Retina (tissue), 1 donor: Measurements from ENCODE around the gene DCBLD2.

ENCODE experiments used
- DNase-seq: peaks from one replicate; pipeline ENCODE4 v3.0.0-alpha.2; 2016

The DCBLD2 gene

DNA sequence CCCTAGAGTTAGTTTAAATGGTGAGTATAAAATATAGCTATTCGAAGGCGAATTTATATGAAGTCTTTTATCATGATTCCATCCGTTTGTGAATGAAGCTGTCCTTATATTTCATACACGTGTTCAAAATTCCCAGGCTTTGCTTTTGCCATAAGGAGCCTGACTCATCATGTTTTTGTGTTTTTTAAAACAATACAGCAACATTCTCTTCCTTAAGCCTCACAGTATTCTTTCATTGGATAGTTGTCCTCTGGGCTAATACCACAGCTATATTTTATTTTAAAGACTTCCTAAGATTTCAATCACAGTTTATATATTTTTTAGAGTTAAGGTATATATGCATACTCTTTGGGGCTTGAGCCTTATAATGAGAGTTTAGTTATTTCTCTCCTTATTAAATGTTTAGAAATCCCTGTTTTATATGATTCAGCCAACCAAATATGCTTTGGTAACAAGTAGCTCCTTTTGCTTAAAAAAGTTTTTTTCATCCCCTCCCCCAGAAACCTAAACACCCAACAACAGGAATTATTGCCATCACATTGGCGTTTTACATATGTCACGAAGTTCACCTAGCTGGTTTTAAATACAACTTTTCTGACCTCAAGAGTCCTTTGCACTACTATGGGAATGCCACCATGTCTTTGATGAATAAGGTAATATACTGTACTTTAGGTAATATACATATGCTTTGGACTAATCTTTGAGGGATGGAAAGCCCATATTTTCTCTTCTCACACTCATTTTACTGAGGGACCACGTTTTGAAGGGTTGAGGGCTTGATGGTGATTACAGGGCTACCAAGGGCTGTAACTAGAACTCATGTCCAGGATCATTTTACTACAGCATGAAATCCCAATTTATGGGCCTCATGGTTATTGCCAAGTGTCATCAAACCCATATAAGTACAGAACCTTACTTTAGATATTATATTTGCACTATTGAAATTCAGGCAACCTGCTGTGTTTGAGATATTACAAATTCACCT lies 109.9 kb downstream of the DCBLD2 start:
- DNase-seq = no peak

DNA sequence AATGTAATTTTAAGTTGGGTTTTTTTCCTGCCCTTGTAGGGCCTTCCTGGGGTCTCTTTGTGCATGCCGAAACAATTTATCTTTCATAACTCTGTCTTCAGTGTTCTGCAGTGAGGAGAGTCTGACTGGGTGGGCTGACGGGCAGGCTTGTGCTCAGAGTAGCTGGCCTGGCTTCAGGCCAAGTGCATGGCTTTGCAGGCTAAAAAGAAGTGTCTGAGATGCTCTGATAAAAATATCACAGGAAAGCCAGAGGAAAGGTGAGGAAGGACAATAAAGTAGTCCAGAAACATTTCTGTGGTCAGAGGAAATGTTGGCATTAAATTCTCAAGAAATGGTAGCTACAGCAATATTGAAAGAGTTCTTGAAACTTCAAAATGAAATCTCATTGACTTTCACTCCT lies 112.8 kb downstream of the DCBLD2 start:
- DNase-seq = no peak

DNA sequence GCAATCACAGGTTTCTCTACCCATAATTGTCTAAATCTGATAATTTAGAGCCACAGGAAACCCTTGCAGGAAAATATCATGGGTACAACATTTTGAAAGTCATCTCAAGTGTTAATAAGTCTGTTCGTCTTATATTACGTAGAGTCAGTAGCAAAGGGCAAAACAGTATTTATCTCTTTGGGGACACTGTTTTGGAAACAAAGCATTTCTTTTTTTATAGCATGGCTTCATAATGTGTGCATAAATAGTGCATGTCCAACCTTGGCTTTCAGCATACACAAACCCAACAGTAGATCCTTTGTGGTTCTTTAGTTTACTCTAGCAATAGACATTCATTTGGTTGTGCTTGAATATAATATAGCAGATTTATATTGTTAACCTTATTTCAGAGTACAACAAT lies 114.3 kb downstream of the DCBLD2 start:
- DNase-seq = no peak

DNA sequence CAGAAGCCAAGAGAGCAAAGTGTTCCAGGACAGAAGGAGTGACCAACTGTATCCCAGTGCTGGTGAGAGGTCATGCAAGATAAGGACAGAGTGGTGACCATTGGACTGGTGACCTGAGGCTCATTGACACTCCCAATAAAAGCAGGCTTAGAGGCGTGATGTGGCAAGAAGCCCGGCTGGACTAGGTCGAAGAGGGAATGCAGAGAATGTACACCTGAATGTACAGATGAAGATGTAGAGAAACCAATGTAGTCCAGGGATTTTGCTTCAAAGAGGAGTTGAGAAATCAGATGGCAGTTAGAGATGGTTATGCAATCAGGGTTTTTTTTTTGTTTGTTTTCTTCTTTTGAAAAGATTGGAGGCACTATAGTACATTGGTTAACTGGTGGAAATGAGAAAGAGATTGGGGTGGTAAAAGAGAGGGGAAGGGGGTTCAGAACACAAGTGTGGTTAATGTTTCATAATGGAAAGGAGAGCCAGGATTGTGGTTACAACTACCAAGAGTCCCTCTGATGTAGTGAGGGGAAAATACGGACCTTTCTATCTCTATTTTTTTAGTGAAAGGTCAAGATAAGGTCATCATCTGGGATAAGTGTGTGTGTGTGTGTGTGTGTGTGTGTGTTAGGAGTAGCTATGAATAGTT lies 115.0 kb downstream of the DCBLD2 start:
- DNase-seq = no peak

DNA sequence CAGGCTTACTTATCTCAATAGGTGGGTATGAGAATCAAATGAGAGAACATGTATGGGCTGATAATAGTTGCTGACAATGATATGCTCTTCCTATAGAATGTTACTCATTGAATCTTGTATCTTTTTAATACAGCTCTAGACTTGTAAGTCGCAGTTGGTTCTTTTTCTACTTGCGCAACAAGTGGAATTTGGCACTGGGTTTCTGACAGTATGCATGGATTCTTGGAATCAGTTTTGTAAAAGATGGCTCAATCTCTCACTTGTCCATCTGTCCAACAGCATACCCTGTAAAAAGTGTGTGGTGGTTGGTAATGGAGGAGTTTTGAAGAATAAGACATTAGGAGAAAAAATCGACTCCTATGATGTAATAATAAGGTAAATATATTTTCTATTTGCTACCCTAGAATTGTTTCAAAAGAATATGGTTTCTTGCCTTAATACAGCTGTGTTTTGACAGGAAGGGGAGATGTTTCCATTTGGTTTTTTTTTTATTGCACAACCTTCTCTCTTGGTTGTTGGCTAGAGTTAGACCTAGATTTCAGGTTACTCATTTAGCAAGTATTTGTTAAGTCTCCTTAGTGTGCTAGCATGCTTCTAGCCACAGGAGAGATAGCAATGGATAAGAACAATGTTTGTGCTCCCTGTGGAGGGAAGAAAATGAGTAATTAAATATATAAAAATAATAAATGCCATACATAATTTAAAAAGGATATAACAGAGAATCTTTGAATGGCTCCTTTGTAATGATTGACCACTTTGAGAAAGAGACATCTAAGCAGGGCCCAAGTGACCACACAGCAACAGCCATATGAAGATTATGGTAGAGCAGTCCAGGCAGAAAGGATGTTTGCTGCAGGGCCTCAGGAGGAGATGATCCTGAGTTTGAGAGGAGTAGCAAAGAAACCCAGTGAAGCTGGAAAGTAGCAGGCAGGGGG lies 116.6 kb downstream of the DCBLD2 start:
- DNase-seq = no peak

DNA sequence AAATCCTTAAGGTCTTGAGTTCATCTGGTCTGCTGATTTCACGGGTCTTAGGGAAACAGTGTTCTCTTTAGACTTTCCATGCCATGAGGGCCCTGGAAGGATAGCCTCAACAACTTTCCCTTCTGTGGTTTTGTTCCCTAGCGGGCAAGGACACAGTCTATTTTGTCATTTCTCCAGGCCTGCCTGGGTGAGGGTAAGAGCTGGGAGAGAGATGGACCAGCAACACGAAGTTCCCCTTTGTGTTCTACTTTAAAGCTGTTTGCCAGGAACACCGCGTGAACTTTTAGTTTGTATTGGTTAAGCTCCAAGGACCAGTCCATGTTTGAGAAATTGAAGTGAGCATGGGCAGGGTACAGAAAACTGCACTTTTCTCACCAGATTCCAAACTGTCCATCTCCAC lies 117.5 kb downstream of the DCBLD2 start:
- no peak for DNase-seq

DNA sequence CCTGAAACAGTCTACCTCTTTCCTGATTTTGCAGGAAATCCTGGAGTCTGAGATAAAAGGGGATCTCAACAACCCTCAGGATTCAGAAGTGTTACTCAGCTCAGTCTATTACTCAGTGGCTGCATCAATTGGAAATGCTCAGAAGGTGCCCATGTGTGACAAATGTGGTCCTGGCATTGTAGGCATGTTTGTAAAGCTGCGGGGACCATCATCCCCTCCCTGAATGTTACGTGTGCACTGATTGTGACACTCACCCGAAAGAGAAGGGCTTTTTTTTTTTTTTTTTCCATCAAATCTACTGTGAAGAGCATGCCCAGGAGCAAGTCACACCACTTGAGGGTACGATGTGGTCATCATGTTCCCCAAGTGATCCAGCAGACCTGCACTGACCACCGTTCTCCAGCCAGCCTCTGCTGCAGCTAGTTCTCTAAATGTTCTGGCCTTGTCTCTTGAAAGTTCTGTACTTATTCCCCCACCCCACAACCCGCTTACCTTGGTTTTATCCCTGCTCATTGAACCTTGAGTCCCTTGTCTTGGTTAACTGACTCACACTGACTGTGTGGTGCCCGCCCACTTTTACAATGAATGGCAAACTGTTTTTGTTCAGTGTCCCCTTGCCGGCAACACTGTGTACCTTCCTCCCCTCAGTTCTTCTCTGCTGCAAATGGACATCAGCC lies 118.5 kb downstream of the DCBLD2 start:
- no peak for DNase-seq

DNA sequence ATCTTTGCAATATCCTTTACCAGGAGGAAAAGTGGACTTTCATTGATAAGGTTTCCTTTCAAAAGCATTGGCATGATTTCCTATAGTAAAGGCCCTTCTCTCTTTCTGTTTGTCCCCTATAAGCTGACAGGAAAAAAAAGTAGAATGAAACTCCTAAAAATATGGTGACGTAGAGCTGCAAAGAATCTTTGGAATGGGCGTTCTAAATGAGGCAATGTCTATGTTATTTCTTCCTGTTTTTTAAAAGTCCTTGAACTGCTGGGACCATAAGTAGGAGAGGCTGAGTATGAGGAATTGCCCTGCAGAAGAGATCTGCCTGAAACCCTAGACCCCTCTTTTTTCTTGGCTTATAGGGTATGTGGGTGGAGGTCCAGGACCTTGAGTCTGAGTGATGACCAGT lies 121.2 kb downstream of the DCBLD2 start:
- DNase-seq = no peak

DNA sequence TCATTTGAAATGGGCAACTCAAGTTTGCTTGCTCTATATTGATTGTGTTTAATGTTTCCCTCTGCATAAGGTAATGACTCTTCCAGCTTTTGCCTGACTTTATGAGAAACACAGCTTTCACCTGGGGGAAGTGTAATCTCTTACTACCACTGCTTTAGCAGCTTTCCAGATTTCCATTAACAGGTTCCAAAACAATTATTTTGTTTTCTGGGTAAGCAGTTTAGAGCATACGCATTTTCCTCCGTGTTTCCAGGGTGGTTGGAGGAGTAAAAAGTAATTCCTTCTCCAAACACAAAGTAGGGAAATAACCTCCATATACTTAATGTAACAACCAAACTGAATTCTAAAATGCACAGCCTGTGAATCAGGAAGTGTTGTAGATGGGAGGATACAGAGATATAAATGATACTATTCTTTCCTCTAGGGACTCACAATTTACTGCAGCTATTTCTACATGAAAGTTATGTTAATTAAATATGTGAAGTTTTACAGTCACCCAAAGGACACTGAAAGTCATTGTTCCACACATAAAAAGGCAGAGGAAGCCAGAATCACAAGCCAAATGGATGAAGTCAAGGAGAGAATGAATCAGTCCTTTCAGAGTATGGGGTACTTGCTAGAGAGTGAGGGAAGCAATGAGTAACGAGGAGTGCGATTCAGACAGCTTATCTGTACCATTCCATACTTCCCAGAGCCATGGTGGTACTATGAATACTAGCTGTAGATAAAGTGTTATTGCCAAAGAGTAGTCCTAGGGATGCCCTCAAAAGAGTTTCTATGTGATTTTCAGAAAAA lies 121.8 kb downstream of the DCBLD2 start:
- no peak for DNase-seq

DNA sequence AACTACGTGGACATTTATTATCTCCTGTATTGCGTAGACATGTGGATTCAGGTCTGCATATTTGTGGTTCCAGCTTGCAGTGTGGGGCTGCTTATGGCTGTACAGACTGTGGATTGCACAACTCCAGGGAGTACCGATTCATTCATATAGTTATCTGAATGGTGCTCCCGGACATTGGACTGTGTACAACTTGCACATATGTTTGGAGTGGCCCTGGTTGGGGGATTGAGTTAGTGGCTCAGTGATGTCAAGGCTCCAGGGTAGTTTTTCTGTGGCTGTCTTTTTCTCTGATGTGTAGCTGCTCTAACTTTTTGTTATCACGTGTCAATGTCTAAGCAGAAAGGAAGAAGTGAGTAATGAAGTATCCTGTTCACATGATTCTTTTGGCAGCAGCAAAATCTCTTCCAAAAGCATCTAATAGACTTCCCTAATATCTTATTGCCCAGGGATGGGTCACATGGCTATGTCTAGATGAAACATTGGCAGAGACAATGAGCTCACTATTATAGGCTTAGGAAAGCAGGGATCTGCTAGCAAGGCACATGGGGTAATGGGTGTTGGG lies 122.6 kb downstream of the DCBLD2 start:
- DNase-seq = no peak

DNA sequence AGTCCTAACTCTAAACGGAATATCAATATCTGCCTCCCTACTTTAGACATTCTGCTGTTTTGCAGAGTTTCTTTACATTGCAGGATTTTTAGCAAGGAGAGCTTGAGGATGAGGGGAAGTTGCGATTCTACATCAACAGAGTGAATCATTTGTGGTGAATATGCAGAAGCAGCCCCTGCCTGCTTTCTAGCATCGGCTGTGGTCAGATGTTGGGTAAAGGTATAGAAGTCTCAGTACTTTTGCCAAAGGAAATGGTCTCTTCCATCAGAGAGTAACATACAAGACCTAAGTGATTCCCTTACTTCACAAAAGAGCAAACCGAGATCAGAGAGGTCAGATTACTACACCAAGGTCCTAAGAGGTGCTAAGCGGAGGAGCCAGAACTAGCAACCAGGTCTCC lies 123.1 kb downstream of the DCBLD2 start:
- DNase-seq = no peak

DNA sequence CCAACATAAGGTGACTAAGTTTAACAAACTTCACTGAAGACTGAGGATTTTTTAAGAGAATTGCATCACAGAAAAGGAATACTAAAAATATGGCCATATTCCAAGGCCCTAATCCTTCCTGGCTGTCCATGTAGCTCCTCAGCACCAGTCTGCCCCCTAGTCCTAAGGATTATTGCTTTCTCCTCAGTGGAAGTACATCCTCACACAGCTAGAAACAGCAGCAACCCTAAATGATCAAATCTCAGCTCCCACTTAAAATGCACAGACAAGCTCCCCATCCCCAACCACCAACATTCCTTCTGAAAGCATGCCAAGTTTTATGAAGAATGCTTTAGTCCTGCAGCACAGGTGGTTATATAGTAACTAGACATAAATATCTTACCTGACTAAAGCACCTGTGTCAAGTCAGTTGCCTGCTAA lies 123.7 kb downstream of the DCBLD2 start:
- no peak for DNase-seq

DNA sequence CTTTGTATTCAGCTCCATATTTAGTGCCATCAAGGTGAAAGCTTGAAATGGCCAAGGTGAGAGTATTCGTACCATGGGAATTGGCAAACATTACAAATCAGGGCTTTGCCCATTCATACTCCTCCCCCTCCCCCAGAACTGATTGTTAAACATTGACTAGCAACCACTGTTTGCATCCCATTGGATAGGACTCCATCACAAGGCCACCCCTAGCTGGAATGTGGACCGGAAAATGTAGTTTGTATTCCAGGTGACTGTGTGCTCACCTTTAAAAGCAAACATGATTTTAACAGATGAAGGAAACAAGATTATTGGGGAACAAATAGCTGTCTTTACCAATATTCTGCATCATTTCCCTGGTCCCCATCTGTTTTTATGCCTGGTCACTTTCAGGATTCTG lies 124.2 kb downstream of the DCBLD2 start:
- DNase-seq = no peak

DNA sequence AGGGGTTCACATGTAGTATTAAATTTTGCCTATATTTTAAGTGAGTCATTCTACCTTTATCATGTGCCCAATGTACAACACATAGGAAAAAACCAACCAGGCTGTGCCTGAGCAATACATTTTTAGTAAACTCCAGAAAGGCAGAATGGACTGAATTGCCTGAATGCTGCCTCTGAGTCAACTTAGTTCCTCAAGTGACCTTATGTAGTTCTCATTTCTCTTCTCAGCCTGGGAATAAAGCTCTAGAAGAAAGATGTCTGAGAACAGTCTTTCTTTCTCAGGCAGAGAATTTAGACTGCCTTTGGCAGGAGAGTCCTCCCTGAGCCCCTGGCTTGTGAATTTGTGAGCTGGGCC lies 125.4 kb downstream of the DCBLD2 start:
- DNase-seq = no peak

DNA sequence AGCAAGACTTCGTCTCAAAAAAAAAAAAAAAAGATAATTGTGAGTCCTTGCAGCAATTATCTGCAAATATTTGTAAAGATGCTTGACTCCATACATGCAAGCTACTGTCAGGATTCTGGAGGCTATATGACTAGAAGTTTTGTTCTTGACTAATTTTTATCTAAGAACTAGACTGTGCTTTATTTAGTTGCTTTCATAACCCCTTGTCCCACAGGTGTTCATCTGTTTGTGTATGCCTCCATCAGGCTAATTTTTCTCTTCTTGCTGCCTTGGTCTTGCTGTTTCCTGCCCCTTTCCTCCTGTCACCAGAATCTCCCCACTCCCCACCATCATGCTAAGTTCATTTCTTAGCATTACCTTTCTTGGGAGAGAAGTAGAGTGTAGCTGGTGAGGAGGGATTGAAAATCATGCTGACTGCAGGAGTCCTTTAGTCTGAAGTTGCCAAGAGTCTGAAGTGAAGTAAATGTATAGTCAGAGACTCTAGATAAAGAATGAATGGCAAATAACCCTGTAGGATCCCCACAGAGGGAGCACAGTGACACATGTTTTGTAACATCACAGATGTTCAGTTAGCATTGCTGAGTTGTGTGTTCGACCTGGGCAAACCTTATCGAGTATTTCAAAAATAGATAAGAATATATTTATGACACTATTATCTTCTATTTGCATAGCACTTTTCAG lies 125.9 kb downstream of the DCBLD2 start:
- DNase-seq = no peak

DNA sequence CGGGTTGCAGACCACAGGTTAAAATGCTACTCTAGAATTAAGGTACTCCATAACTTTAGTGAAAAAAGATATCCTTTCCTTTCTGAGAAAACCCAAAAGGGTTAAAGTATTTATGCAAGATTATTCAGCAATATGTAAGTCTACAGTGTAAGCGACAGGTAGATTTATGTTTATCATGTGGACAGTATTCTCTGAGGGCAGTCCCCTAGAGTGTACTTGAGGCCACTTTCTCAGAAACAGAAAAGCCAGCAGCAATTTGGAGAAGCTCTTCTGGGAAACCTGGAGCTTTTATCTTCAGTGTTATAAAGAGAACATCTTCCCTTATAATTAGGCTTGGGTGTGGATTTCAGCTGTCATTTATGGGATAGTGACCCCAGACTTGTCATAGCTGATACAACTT lies 129.5 kb downstream of the DCBLD2 start:
- no peak for DNase-seq

DNA sequence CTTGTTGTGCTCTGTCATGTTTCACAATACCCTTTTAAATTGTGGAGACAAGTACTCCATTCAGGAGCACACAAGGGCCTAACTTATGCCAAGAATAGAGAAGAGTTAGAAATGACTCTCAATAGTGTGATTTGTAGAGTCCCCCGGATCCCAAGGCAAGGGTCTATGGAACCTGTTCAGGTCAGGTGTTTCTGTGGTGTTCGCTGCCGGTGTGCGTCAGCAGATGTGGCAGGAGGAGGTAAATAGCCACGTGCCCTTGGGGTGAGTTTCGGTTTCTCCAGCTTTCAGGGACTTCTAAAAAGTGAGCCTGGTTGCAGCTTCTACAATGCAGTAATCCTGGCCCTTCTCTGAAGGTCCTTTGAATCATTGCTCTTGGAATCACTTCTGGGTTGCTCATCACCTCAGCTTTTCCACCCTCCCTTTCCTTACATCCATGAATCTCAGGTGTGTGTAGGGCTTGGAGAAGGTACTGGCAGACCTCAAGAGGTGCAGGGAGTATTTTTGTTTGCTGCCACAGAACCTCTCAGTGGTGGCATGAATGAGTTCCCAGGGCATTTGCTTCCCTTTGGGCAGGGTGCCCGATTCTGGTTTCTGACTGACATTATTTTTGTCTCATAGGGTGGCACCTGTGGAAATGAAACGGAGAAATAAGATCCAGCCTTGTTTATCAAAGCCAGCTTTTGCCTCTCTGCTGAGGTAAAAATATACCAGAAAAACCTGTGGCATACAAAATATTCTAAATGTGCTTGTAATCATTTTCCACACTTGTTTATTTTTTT lies 131.0 kb downstream of the DCBLD2 start:
- no peak for DNase-seq

DNA sequence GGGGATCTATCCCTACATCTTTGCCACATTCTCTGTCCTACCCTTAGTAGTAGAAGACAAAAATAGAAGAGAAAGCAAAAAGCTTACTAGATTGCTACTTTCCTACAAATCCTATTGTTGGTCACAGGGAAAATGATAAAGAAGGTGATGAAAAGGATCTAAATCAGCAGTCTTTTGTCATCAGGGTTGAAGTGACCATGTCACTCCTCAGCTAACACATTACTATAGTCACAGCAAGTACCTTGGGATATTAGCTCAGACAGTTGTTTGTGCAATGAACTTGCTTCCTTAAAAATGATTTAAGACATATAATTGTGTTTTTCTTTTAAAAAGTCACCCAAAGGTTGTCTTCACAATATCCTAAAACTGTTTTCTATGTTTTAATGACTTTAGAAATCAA lies 132.0 kb downstream of the DCBLD2 start:
- no peak for DNase-seq

DNA sequence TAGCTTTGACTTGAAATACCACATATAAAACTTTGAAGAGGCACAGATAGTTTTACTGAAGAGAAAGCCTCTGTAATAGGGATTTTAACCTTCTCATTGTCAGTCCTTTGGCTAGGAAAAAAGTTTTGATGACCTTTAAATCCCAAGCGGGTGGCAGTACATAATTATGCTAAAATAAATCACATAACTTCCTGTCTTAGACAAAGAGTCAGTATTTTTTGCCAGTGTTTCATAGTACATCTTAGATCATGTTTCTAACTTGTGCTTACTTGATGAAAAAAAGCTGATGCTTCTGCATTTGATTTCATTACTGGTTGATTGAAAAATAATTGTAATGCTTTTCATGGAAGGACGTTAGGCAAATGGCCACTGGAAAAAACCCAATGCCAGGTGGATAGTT lies 132.5 kb downstream of the DCBLD2 start:
- DNase-seq = no peak

DNA sequence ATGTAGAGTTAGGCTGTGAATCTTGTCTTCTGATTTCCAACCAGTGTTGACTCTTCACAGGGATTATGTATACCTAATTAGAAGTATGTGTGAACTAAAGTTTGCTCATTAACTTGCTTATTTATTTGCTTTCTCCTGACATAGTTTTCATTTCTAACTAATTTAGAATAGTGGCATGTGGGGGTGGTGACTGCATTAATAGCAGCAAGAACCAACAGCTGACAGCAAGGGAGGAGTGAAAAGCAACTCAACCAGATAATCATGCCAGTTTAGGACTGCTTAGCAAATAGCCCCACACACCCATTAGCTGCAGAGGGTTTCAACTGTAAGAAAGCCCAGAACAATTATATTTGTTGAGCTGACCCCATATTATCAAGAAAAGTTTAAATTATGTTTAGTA lies 134.6 kb downstream of the DCBLD2 start:
- DNase-seq = no peak
